ENCODE results near the gene TMEM114. TPM values are rescaled to one million over a fixed set of nuclear protein-coding genes. Genes with fewer than 3 reads are reported as not detected.
A peak's percentile ranks its signal among the peaks of the same experiment; 100 is the strongest.
"Not testable (repeated sequence)": the region's sequence is repeated elsewhere in the genome, so short reads cannot be mapped to it uniquely, and the experiment has no call there.

The TMEM114 gene
- polyA plus RNA-seq, 4 donors, result 0.43 TPM; not detected in 3

- DNase-seq (ENCODE audit: low read depth in 4 of 4, low spot score in 2 of 4), result no peak
These were observed 13.9 kb downstream of the TMEM114 start for GRCh38 chr16:8576141-8577004.

GRCh38 chr16:8575399-8575798 lies 14.9 kb downstream of the TMEM114 start:
- no peak for DNase-seq (ENCODE audit: low read depth in 4 of 4, low spot score in 2 of 4)

GRCh38 chr16:8572919-8573724 lies 17.2 kb downstream of the TMEM114 start:
- no peak for DNase-seq (ENCODE audit: low read depth in 4 of 4, low spot score in 2 of 4)

- DNase-seq (ENCODE audit: low read depth in 4 of 4, low spot score in 2 of 4), result no peak
These were observed 18.0 kb downstream of the TMEM114 start for GRCh38 chr16:8572063-8572918.

- DNase-seq (ENCODE audit: low read depth in 4 of 4, low spot score in 2 of 4), result no peak
These were observed 19.2 kb downstream of the TMEM114 start for GRCh38 chr16:8571061-8571596.

- not testable (repeated sequence) for DNase-seq (ENCODE audit: low read depth in 4 of 4, low spot score in 2 of 4)
These were observed 19.9 kb downstream of the TMEM114 start for GRCh38 chr16:8570393-8570792.

GRCh38 chr16:8569650-8570346 lies 20.5 kb downstream of the TMEM114 start:
- DNase-seq (ENCODE audit: low read depth in 4 of 4, low spot score in 2 of 4), result no peak

GRCh38 chr16:8568231-8568617 lies 22.1 kb downstream of the TMEM114 start:
- DNase-seq (ENCODE audit: low read depth in 4 of 4, low spot score in 2 of 4), result no peak

- DNase-seq (ENCODE audit: low read depth in 4 of 4, low spot score in 2 of 4), result peak; percentile 53 to 81 (median 65)
These were observed 22.7 kb downstream of the TMEM114 start for GRCh38 chr16:8567355-8568230.

- no peak for DNase-seq (ENCODE audit: low read depth in 4 of 4, low spot score in 2 of 4)
These were observed 24.8 kb downstream of the TMEM114 start for GRCh38 chr16:8565498-8565897.

- DNase-seq (ENCODE audit: low read depth in 4 of 4, low spot score in 2 of 4), result no peak
These were observed 25.4 kb downstream of the TMEM114 start for GRCh38 chr16:8564934-8565345.

- not testable (repeated sequence) for DNase-seq (ENCODE audit: low read depth in 4 of 4, low spot score in 2 of 4)
These were observed 26.3 kb downstream of the TMEM114 start for GRCh38 chr16:8563944-8564540.

- no peak for DNase-seq (ENCODE audit: low read depth in 4 of 4, low spot score in 2 of 4)
These were observed 28.8 kb downstream of the TMEM114 start for GRCh38 chr16:8561496-8561895.

GRCh38 chr16:8555400-8555799 lies 34.9 kb downstream of the TMEM114 start:
- no peak for DNase-seq (ENCODE audit: low read depth in 4 of 4, low spot score in 2 of 4)

- DNase-seq (ENCODE audit: low read depth in 4 of 4, low spot score in 2 of 4), result no peak
These were observed 35.4 kb downstream of the TMEM114 start for GRCh38 chr16:8554881-8555280.

- DNase-seq (ENCODE audit: low read depth in 4 of 4, low spot score in 2 of 4), result no peak
These were observed 36.3 kb downstream of the TMEM114 start for GRCh38 chr16:8554022-8554421.

GRCh38 chr16:8552487-8553221 lies 37.7 kb downstream of the TMEM114 start:
- DNase-seq (ENCODE audit: low read depth in 4 of 4, low spot score in 2 of 4), result no peak

All from left renal cortex interstitium (tissue), 4 donors.